Measurements from ENCODE around the gene TFAP2D. TPM values are rescaled to one million over a fixed set of nuclear protein-coding genes. Genes with fewer than 3 reads are reported as not detected.

TFAP2D gene
- total RNA-seq, 1 donor: not detected

GRCh38 chr6:50791900-50792508 lies 78.7 kb downstream of the TFAP2D start:
- DNase-seq (ENCODE audit: low read depth): peak; percentile 17
- peak; percentile 63 for TF ChIP-seq CTCF (IDR thresholded peaks at IDR 0.05; ENCODE audit: insufficient read depth, low read depth, low read length)
- H3K4me3 ChIP-seq (ENCODE audit: low read depth, low read length): no peak overlapping the region

- no peak for TF ChIP-seq CTCF (IDR thresholded peaks at IDR 0.05; ENCODE audit: insufficient read depth, low read depth, low read length)
- no peak overlapping the region for H3K4me3 ChIP-seq (ENCODE audit: low read depth, low read length)
- DNase-seq (ENCODE audit: low read depth): no peak
Observed at GRCh38 chr6:50792771-50793170, 79.4 kb downstream of the TFAP2D start.

GRCh38 chr6:50795574-50795973 lies 82.2 kb downstream of the TFAP2D start:
- H3K4me3 ChIP-seq (ENCODE audit: low read depth, low read length): no peak overlapping the region
- TF ChIP-seq CTCF (IDR thresholded peaks at IDR 0.05; ENCODE audit: insufficient read depth, low read depth, low read length): no peak
- no peak for DNase-seq (ENCODE audit: low read depth)

GRCh38 chr6:50804283-50804682 lies 91.0 kb downstream of the TFAP2D start:
- TF ChIP-seq CTCF (IDR thresholded peaks at IDR 0.05; ENCODE audit: insufficient read depth, low read depth, low read length): no peak
- H3K4me3 ChIP-seq (ENCODE audit: low read depth, low read length): no peak overlapping the region
- DNase-seq (ENCODE audit: low read depth): no peak

- TF ChIP-seq CTCF (IDR thresholded peaks at IDR 0.05; ENCODE audit: insufficient read depth, low read depth, low read length): no peak
- H3K4me3 ChIP-seq (ENCODE audit: low read depth, low read length): no peak overlapping the region
- DNase-seq (ENCODE audit: low read depth): no peak
Observed at GRCh38 chr6:50807035-50807434, 93.7 kb downstream of the TFAP2D start.

GRCh38 chr6:50815436-50816114 lies 102.2 kb downstream of the TFAP2D start:
- DNase-seq (ENCODE audit: low read depth): peak; percentile 18
- H3K4me3 ChIP-seq (ENCODE audit: low read depth, low read length): peak overlapping the region; percentile 64
- peak; percentile 42 for TF ChIP-seq CTCF (IDR thresholded peaks at IDR 0.05; ENCODE audit: insufficient read depth, low read depth, low read length)
